Vagina (tissue), 2 donors: ENCODE results near the gene ITIH2. TPM values are rescaled to one million over a fixed set of nuclear protein-coding genes. Genes with fewer than 3 reads are reported as not detected.
"Not testable (repeated sequence)": the region's sequence is repeated elsewhere in the genome, so short reads cannot be mapped to it uniquely, and the experiment has no call there.

Experiments
- DNase-seq, 2 donors: peaks; one replicate each; pipeline ENCODE4 v3.0.0-alpha.2; 2017; ENCODE audit errors: extremely low spot score in 2 of 2
- H3K27ac ChIP-seq: fragments of 200-600 bp; sonication (generic); one replicate; pipeline ENCODE4 v1.5.1; 2019
- H3K27me3 ChIP-seq: fragments of 200-600 bp; sonication (generic); one replicate; pipeline ENCODE4 v1.5.1; 2019
- H3K36me3 ChIP-seq, 2 donors: fragments of 200-600 bp; sonication (generic); one replicate each; pipeline ENCODE4 v1.5.1; 2017 to 2019
- H3K4me1 ChIP-seq: fragments of 200-600 bp; sonication (generic); one replicate; pipeline ENCODE4 v1.5.1; 2019
- H3K4me3 ChIP-seq, 2 donors: fragments of 200-600 bp; sonication (generic); 1 replicate in 1 of 2; 2 replicates in 1 of 2; pipeline ENCODE4 v1.5.1; 2016 to 2019
- H3K9me3 ChIP-seq: fragments of 200-600 bp; sonication (generic); one replicate; pipeline ENCODE4 v1.5.1; 2019
- POLR2A ChIP-seq, 2 donors: fragments of 450-650 bp; IDR thresholded peaks; one replicate each; pipeline ENCODE4 v1.6.1; 2017; ENCODE audit warnings: antibody characterized with exemption in 2 of 2, mild to moderate bottlenecking in 2 of 2, moderate library complexity in 2 of 2
- POLR2AphosphoS5 ChIP-seq, 2 donors: sonication (generic); formaldehyde crosslinking; IDR thresholded peaks; one replicate each; pipeline ENCODE4 v1.9.0; 2017; ENCODE audit warnings: antibody characterized with exemption in 2 of 2, mild to moderate bottlenecking in 2 of 2, low read depth in 1 of 2; ENCODE audit not compliant: insufficient read depth in 1 of 2
- intact Hi-C: fragments of 100-400 bp; cut with DNase I; formaldehyde crosslinking; loops from one replicate; pipeline ENCODE4 v1.15.1; 2023
- total RNA-seq: library from RNA; depleted of rRNA; stranded (reverse); fragments of >200 nt; gene quantifications from one replicate; pipeline ENCODE4 v1.2.3, GENCODE V29; 2016
- TF ChIP-seq, protein P1 (sequence below), 3 experiments: fragments of 450-650 bp in 2 of 3; fragments of 200-600 bp in 1 of 3; sonication (generic) in 1 of 3; IDR thresholded peaks; one replicate each; pipeline ENCODE4 v1.5.1; 2017 to 2019; ENCODE audit warnings: antibody characterized with exemption in 3 of 3, mild to moderate bottlenecking in 2 of 3, moderate library complexity in 2 of 3

ITIH2 gene, protein sequence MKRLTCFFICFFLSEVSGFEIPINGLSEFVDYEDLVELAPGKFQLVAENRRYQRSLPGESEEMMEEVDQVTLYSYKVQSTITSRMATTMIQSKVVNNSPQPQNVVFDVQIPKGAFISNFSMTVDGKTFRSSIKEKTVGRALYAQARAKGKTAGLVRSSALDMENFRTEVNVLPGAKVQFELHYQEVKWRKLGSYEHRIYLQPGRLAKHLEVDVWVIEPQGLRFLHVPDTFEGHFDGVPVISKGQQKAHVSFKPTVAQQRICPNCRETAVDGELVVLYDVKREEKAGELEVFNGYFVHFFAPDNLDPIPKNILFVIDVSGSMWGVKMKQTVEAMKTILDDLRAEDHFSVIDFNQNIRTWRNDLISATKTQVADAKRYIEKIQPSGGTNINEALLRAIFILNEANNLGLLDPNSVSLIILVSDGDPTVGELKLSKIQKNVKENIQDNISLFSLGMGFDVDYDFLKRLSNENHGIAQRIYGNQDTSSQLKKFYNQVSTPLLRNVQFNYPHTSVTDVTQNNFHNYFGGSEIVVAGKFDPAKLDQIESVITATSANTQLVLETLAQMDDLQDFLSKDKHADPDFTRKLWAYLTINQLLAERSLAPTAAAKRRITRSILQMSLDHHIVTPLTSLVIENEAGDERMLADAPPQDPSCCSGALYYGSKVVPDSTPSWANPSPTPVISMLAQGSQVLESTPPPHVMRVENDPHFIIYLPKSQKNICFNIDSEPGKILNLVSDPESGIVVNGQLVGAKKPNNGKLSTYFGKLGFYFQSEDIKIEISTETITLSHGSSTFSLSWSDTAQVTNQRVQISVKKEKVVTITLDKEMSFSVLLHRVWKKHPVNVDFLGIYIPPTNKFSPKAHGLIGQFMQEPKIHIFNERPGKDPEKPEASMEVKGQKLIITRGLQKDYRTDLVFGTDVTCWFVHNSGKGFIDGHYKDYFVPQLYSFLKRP
- total RNA-seq: not detected

GRCh38 chr10:7703140-7703539 lies at the start of gene ITIH2:
Gene ITIH2, plus strand, starts transcription at chr10:7703316. Its CDS starts 119 bp downstream, at chr10:7703435.
- intact Hi-C loops: no loop called here
- H3K4me1 ChIP-seq: no peaks in the 10 kb centered on the region
- no peak within 1 kb of the TSS for H3K4me3 ChIP-seq
- DNase-seq: no peak
- H3K36me3 ChIP-seq: no peaks in the 10 kb centered on the region
- no peaks in the 10 kb centered on the region for H3K27me3 ChIP-seq
- no peaks in the 10 kb centered on the region for H3K9me3 ChIP-seq
- H3K27ac ChIP-seq: no peak within 1 kb of the TSS
- TF ChIP-seq, protein P1, sequence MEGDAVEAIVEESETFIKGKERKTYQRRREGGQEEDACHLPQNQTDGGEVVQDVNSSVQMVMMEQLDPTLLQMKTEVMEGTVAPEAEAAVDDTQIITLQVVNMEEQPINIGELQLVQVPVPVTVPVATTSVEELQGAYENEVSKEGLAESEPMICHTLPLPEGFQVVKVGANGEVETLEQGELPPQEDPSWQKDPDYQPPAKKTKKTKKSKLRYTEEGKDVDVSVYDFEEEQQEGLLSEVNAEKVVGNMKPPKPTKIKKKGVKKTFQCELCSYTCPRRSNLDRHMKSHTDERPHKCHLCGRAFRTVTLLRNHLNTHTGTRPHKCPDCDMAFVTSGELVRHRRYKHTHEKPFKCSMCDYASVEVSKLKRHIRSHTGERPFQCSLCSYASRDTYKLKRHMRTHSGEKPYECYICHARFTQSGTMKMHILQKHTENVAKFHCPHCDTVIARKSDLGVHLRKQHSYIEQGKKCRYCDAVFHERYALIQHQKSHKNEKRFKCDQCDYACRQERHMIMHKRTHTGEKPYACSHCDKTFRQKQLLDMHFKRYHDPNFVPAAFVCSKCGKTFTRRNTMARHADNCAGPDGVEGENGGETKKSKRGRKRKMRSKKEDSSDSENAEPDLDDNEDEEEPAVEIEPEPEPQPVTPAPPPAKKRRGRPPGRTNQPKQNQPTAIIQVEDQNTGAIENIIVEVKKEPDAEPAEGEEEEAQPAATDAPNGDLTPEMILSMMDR (IDR thresholded peaks at IDR 0.05): no peak
- TF ChIP-seq POLR2AphosphoS5 (IDR thresholded peaks at IDR 0.05; ENCODE audit: insufficient read depth in 1 of 2, low read depth in 1 of 2) (no peak), POLR2A (IDR thresholded peaks at IDR 0.05) (no peak)

- intact Hi-C loops, DNase-seq, H3K9me3 ChIP-seq, H3K36me3 ChIP-seq, H3K4me3 ChIP-seq, H3K27me3 ChIP-seq, H3K27ac ChIP-seq, H3K4me1 ChIP-seq: not testable (repeated sequence)
These were observed 46.0 kb upstream of the ITIH2 start for GRCh38 chr10:7657079-7657478.

DNA sequence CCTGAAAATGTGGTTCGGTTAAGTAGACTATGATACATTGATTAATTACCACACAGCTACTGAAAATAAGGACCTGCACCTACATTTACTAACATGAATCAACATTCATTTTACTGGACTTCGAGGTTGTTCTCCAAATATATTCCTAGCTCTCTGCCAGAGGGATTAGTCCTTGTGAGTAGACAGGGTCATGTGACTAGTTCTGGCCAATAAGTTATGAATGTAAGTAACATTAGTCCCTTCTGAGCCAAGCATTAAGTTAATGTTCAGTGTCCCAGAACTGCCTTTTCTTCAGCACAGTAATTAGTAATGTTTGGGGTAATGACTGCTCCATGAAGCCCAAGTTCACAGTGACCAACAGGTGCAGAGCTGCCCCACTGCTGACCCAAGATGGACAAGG lies 45.6 kb upstream of the ITIH2 start:
- no peaks in the 10 kb centered on the region for H3K9me3 ChIP-seq
- H3K36me3 ChIP-seq: no peaks in the 10 kb centered on the region
- no peaks in the 10 kb centered on the region for H3K4me1 ChIP-seq
- H3K27ac ChIP-seq: no peak overlapping the region
- TF ChIP-seq POLR2AphosphoS5 (IDR thresholded peaks at IDR 0.05; ENCODE audit: insufficient read depth in 1 of 2, low read depth in 1 of 2) (no peak), POLR2A (IDR thresholded peaks at IDR 0.05) (no peak)
- TF ChIP-seq, protein P1 (IDR thresholded peaks at IDR 0.05): no peak
- no peak for DNase-seq
- intact Hi-C loops: no loop called here
- no peak overlapping the region for H3K4me3 ChIP-seq
- no peaks in the 10 kb centered on the region for H3K27me3 ChIP-seq

DNA sequence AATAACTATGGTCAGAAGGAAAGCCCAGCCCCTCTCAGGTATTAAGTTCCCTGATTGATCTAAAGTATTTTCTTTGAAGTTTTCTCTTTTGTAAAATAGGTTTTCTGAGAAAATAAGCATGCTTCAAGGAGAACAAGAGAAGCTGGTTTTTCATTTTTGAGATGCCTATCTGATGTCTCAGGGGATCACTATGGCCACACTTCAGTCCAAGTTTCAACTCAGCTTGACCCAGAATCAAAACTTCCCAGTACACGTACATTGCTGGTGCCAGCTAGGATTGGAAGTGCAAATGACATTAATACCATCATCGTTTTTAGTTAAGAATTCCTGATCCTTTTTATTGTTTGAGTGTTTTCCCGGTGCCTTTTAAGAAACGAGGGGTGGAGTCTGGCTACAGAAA lies 43.6 kb upstream of the ITIH2 start:
- no peaks in the 10 kb centered on the region for H3K27me3 ChIP-seq
- no peaks in the 10 kb centered on the region for H3K9me3 ChIP-seq
- H3K4me3 ChIP-seq: no peak overlapping the region
- no peaks in the 10 kb centered on the region for H3K36me3 ChIP-seq
- no peak for DNase-seq
- no peak overlapping the region for H3K27ac ChIP-seq
- no peaks in the 10 kb centered on the region for H3K4me1 ChIP-seq
- intact Hi-C loops: no loop called here
- TF ChIP-seq POLR2AphosphoS5 (IDR thresholded peaks at IDR 0.05; ENCODE audit: insufficient read depth in 1 of 2, low read depth in 1 of 2) (no peak), POLR2A (IDR thresholded peaks at IDR 0.05) (no peak)
- TF ChIP-seq, protein P1 (IDR thresholded peaks at IDR 0.05): no peak

DNA sequence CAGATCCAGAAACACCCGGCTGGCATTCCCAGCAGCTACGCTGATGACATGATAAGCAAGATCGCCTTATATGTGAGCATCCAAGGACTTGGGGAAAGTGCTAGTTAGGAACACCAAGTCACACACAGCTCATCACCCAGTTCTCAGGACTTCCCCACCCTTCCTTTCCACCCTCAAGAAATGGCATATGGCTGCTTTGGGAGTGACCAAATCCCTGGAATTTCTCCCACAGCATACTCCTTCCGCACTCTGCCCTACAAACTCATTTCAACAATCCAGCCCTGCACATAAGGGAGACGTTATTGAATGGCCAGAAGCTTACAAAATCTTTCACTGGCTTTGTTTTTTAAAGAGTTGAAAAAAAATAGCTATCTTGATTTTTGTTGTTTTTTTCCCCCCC lies 40.6 kb upstream of the ITIH2 start:
- H3K4me1 ChIP-seq: peaks cover 20% of the 10 kb centered on the region
- H3K36me3 ChIP-seq: no peaks in the 10 kb centered on the region
- H3K27ac ChIP-seq: no peak overlapping the region
- no peaks in the 10 kb centered on the region for H3K9me3 ChIP-seq
- no peaks in the 10 kb centered on the region for H3K27me3 ChIP-seq
- no peak for DNase-seq
- intact Hi-C loops: no loop called here
- no peak for TF ChIP-seq POLR2A (IDR thresholded peaks at IDR 0.05)
- H3K4me3 ChIP-seq: no peak overlapping the region
